ENCODE measurements around the gene SEPTIN7. TPM values are rescaled to one million over a fixed set of nuclear protein-coding genes. Genes with fewer than 3 reads are reported as not detected.

SEPTIN7 gene
- total RNA-seq, 1 experiment from 2014 or later: 161 TPM

- TF ChIP-seq ATF2 (CRISPR knock-in tag; IDR thresholded peaks at IDR 0.05; ENCODE audit: borderline replicate concordance, low read depth): no peak
- no peak for TF ChIP-seq AR (CRISPR knock-in tag; IDR thresholded peaks at IDR 0.05)
Observed at GRCh38 chr7:35805876-35806275, 5.0 kb downstream of the SEPTIN7 start (continued).

GRCh38 chr7:35816514-35816913, 15.7 kb downstream of the SEPTIN7 start:
- peaks cover 10% of the 10 kb centered on the region for H3K36me3 Mint-ChIP-seq
- TF ChIP-seq ATF6 (CRISPR knock-in tag; IDR thresholded peaks at IDR 0.05): no peak
- no peak for TF ChIP-seq PRRX2 (CRISPR knock-in tag; IDR thresholded peaks at IDR 0.05)
- TF ChIP-seq HMGXB4 (CRISPR knock-in tag; IDR thresholded peaks at IDR 0.05): no peak
- no peak for TF ChIP-seq ZNF512 (CRISPR knock-in tag; IDR thresholded peaks at IDR 0.05; ENCODE audit: borderline replicate concordance)
- TF ChIP-seq ATF1 (CRISPR knock-in tag; IDR thresholded peaks at IDR 0.05): no peak
- no peak for TF ChIP-seq ZNF425 (CRISPR knock-in tag; conservative IDR thresholded peaks at IDR 0.05)
- no peak for TF ChIP-seq ZMAT4 (CRISPR knock-in tag; IDR thresholded peaks at IDR 0.05)
- H3K9me3 Mint-ChIP-seq: peaks cover 7% of the 10 kb centered on the region; the same call in 1 of the 2 replicates
- no peaks in the 10 kb centered on the region for H3K27me3 Mint-ChIP-seq (ENCODE audit: low read depth)
- DNase-seq (ENCODE audit: low spot score) (no peak), ATAC-seq (no peak)
- peak overlapping the region; percentile 0; the same call in 1 of the 2 replicates for H3K27ac Mint-ChIP-seq
- CTCF ChIA-PET: interaction anchor here (1.0 kb wide), 1 partner anchor 16 kb away, joined by 3 read pairs; the partner anchor contains the start of gene SEPTIN7
- no peak overlapping the region for H3K4me3 Mint-ChIP-seq
- peaks cover 66% of the 10 kb centered on the region for H3K4me1 Mint-ChIP-seq
- POLR2A ChIA-PET: no interaction called here

GRCh38 chr7:35817181-35817580, 16.3 kb downstream of the SEPTIN7 start:
- ChIA-PET POLR2A (no interaction called here), CTCF (no interaction called here)
- peaks cover 63% of the 10 kb centered on the region for H3K4me1 Mint-ChIP-seq
- DNase-seq (ENCODE audit: low spot score) (no peak), ATAC-seq (no peak)
- H3K36me3 Mint-ChIP-seq: peaks cover 10% of the 10 kb centered on the region
- H3K27me3 Mint-ChIP-seq (ENCODE audit: low read depth): no peaks in the 10 kb centered on the region
- no peak overlapping the region for H3K4me3 Mint-ChIP-seq
- peak overlapping the region; percentile 0 for H3K27ac Mint-ChIP-seq
- peaks cover 7% of the 10 kb centered on the region; the same call in 1 of the 2 replicates for H3K9me3 Mint-ChIP-seq
- no peak for TF ChIP-seq FOXK1 (CRISPR knock-in tag; IDR thresholded peaks at IDR 0.05)
- no peak for TF ChIP-seq ATF6 (CRISPR knock-in tag; IDR thresholded peaks at IDR 0.05)
- TF ChIP-seq KAT7 (CRISPR knock-in tag; IDR thresholded peaks at IDR 0.05; ENCODE audit: borderline replicate concordance): no peak
- no peak for TF ChIP-seq USF2 (CRISPR knock-in tag; IDR thresholded peaks at IDR 0.05)
- no peak for TF ChIP-seq ZNF219 (CRISPR knock-in tag; IDR thresholded peaks at IDR 0.05; ENCODE audit: borderline replicate concordance)
- TF ChIP-seq HMGA2 (CRISPR knock-in tag; IDR thresholded peaks at IDR 0.05): no peak
- no peak for TF ChIP-seq SMAD4 (CRISPR knock-in tag; IDR thresholded peaks at IDR 0.05)
- no peak for TF ChIP-seq NFYB (CRISPR knock-in tag; conservative IDR thresholded peaks at IDR 0.05; ENCODE audit: low read depth)
